ENCODE measurements around the gene NCKAP1. TPM values are rescaled to one million over a fixed set of nuclear protein-coding genes. Genes with fewer than 3 reads are reported as not detected.
"Not testable (repeated sequence)": the region's sequence is repeated elsewhere in the genome, so short reads cannot be mapped to it uniquely, and the experiment has no call there.

NCKAP1 gene
- total RNA-seq, 1 donor from 2014 or later: 127 TPM

DNA sequence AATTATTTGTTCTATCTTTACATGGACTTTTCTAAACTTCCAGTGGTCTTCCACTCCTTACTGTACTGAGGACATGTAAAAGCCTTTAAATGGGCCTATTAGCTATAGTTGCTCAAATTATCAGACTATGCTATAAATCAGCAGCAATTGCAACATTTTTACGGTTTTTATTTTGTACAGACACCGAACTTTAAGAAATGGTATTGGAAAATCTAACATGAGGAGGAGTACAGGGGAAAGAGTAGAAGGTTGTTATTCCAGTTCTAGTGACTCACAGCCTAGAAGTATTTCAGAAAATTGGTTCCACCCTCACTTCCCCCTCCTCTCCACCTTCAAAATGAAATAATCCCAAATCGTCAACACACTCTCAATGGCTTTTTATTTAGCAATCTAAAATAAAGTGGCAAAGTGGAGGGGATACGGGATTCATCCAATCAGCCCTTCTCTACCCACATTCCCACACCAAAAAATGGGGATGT is 1.1 kb downstream of the NCKAP1 start:
- DNase-seq (ENCODE audit: low spot score): no peak

GRCh38 chr2:183035954-183036669 is 2.1 kb downstream of the NCKAP1 start:
- DNase-seq (ENCODE audit: low spot score): no peak

DNA sequence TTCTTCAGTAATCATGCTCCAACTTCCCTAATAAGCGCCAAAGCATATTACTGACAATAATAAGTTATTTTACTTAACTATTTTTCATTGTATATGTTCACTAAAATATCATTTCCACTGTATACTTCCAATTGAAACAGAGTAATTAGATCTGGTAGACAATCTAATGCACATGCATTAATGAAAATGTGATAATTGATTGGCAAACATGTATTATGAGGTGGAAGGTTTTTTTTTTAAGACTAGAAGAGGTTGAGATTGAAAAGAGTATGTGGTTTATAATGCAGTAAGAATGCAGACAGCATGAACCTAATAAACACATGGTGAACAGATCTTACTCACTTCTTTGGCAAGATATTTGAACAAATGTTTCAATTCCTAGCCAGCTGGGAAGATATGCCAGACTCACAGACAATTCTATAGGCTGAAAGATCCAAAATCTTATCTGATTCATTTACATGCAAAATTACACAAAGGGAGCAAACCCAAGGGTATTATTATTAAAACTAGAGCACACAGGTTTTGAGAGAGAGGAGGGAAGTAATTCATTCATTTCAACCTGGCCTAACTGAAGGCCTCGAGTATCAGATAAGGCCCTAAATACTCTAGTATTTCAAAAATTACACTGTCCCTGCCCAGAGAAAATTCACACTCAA is 2.8 kb downstream of the NCKAP1 start:
- DNase-seq (ENCODE audit: low spot score): no peak

- no peak for DNase-seq (ENCODE audit: low spot score)
Measured at GRCh38 chr2:183034806-183035205, 3.5 kb downstream of the NCKAP1 start.

GRCh38 chr2:183033951-183034350 is 4.3 kb downstream of the NCKAP1 start:
- no peak for DNase-seq (ENCODE audit: low spot score)

DNA sequence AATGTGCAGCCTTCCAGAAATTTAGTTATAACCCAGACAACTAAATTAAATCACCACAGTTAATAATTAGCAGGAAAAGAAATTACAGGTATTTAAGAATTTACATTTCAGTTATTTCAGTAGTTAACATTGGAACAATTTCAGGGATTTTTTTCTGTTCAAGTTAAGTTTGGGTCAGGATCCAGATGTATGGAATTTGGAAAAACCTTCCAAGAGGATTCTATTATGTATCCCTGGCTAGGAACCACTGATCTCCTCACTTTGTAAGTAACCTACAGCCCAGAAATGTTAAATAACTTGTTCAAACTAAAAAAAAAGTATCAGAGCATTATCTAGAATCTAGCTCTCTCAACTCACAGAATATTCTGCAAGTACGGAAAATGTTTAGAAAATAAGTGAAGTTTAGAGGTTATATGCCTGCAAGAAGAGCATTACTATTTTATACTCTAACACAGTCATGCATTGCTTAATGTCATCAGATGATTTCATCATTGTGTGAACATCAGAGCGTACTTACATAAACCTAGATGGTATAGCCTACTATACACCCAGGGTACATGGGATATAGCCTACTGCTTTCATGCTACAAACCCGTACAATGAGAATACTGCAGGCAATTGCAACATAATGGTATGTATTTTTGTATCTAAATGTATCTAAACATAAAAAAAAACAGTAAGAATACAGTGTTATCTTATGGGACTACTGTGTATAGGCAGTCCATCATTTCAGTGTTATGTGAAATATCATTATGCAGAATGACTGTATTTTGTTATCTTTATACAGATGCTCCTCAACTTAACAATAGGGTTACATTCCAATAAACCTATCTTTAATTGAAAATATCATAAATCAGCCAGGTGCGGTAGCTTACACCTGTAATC is 6.1 kb downstream of the NCKAP1 start:
- DNase-seq (ENCODE audit: low spot score): no peak

DNA sequence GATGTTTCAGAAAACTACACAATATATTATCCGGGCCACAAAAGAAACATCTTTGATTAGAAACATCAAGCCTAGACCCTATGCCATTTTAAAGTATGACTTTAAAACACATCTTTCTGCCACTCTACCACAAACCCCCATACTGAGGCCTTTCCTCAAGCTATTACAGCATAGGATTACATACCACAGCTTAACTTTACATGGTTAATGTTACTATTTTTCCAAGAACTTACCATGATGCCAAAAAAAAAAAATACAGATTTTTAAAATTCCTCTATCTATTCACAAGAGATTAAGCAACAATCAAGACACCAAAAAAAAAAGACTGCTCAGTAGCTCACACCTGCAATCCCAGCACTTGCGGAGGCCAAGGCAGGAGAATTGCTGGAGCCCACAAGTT is 9.0 kb downstream of the NCKAP1 start:
- no peak for DNase-seq (ENCODE audit: low spot score)

DNA sequence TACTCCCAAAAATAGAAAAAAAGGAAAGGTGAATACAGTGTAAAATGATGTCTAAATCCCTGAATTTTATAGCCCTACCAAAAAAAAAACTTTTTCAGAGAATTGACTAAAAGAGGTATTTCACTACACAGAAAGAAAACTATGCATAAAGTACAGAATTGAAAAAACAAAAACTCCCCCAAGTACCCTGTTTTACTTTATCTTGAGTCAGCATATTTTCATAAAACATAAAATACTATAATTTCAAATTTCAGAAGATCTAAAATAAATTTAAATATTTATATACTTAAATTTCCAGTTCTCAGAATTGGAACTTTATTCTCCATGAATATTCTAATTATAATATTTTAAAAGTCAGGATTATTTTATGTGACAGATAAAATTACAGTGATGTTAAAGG is 10.1 kb downstream of the NCKAP1 start:
- no peak for DNase-seq (ENCODE audit: low spot score)

DNA sequence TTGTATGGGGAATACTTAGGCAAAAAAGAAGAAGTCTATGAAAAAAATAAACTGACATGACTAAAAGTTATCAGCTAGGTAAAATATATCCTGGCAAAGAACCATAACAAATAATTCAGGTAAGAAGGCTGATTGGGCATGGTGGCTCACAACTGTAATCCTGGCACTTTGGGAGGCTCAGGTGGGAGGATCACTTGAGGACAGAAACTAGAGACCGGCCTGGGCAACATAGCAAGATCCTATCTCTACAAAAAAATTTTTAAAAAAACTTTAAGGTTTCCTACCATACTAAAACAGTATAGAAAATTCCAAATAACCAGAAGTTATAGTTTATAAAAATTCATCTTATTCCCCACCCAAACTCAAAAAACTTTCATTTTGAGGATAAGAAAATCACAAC is 10.8 kb downstream of the NCKAP1 start:
- no peak for DNase-seq (ENCODE audit: low spot score)

GRCh38 chr2:183026424-183026823 is 11.8 kb downstream of the NCKAP1 start:
- no peak for DNase-seq (ENCODE audit: low spot score)

- no peak for DNase-seq (ENCODE audit: low spot score)
Measured at GRCh38 chr2:183025993-183026392, 12.3 kb downstream of the NCKAP1 start.

- no peak for DNase-seq (ENCODE audit: low spot score)
Measured at GRCh38 chr2:183024339-183025095, 13.7 kb downstream of the NCKAP1 start.

GRCh38 chr2:183022711-183023110 is 15.5 kb downstream of the NCKAP1 start:
- no peak for DNase-seq (ENCODE audit: low spot score)

- DNase-seq (ENCODE audit: low spot score): no peak
Measured at GRCh38 chr2:183021613-183022012, 16.6 kb downstream of the NCKAP1 start.

GRCh38 chr2:183019718-183020442 is 18.4 kb downstream of the NCKAP1 start:
- DNase-seq (ENCODE audit: low spot score): no peak

DNA sequence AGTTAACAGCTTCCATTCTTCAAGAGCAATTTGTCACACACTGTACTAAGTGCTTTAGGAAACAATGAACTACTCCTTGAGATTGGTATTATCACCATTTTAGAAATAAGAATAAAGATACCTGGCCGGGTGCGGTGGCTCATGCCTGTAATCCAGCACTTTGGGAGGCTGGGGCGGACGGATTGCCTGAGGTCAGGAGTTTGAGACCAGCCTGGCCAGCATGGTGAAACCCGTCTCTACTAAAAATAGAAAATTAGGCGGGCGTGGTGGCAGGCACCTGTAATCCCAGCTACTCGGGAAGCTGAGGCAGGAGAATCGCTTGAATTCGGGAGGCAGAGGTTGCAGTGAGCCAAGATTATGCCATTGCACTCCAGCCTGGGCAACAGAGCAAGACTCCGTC is 20.4 kb downstream of the NCKAP1 start:
- DNase-seq (ENCODE audit: low spot score): not testable (repeated sequence)

DNA sequence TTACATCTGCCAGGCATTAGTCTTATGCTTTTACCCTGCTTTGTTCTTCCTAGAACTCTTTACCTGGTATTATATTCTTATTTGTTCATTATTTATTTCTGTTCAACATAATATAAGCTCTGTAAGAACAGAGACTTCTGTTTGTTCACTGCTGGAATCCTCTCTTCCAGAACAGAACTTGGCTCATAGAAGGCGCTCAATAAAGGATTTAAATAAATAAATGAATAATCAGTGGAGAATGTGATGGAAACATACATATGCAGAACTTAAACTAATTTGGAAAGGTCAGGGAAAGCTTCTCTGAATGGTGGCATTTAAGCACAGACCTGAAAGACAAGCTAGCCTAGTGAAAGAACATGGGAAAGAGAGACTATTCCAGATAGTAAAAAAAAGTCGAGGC is 24.3 kb downstream of the NCKAP1 start:
- no peak for DNase-seq (ENCODE audit: low spot score)

- DNase-seq (ENCODE audit: low spot score): no peak
Measured at GRCh38 chr2:183011743-183012142, 26.5 kb downstream of the NCKAP1 start.

DNA sequence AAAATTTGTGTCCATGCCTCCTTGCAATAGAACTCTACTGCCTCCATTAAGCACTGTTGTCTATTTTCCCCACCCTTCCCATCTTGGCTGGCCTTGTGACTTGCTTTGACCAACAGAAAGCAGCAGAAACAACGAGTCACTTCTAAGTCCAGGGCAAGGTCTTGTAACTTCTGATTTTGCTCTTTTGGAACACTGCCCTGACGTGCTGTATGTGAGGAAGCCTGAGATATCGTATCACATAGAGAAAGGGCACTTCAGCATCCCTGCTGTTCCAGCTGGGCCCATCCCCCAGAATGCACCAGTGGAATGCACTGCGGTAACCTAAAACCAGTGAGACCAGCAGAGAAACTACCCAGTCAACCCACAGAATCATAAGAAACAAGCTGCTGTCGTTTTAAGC is 28.1 kb downstream of the NCKAP1 start:
- no peak for DNase-seq (ENCODE audit: low spot score)

DNA sequence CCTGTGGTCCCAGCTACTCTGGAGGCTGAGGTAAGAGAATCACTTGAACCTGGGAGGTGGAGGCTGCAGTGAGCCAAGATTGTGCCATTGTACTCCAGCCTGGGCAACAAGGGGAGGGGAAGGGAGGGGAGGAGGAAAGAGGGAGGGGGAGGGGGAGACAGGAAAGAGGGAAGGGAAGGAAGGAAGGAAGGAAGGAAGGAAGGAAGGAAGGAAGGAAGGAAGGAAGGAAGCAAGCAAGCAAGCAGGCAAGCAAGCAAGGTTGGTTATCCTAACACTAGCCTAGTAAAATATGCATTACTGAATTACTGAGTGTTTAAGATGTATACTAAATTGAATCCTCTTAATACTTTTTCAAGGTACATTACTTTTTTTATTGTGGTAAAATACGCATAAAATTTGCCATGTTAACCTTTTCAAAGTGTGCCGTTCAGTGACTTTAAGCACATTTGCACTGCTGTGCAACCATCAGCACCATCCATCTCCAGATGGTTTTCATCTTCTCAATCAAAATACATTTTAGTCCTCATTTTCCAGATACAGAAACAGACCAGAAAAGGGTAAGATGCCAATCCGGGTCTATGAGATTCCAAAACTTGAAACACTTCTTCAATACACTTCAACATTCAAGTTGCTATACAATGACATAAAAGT is 28.9 kb downstream of the NCKAP1 start:
- DNase-seq (ENCODE audit: low spot score): no peak

All from mesenteric fat pad (tissue), 1 donor.